Measurements from ENCODE around the gene DEDD.

DEDD gene

DNA sequence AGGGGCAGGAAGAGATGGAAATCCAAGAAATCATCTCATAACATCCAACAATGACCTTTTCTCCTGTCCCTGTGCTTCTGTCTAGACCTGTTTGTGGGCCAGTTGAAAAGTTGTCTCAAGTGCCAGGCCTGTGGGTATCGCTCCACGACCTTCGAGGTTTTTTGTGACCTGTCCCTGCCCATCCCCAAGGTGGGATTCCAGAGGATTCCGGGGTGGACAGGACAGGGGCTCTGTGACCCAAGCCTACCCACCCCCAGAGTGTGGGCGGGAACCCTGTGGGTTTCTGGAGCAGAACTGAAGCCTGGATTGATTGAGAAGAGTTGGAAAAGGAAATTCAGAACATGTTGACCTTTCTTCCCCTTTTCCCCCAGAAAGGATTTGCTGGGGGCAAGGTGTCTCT is 31.3 kb upstream of the DEDD start:
- H3K27ac ChIP-seq (ENCODE audit: poor library complexity, severe bottlenecking): no peak overlapping the region
- H3K9me3 ChIP-seq (ENCODE audit: severe bottlenecking): no peaks in the 10 kb centered on the region
- no peak for ATAC-seq (ENCODE audit: low read depth)
- H3K27me3 ChIP-seq (ENCODE audit: insufficient read depth, poor library complexity, severe bottlenecking): no peaks in the 10 kb centered on the region
- H3K4me3 ChIP-seq (ENCODE audit: severe bottlenecking): no peak overlapping the region
- DNase-seq (ENCODE audit: low spot score): no peak
- H3K4me1 ChIP-seq (ENCODE audit: insufficient read depth, poor library complexity, severe bottlenecking): no peaks in the 10 kb centered on the region
- H3K36me3 ChIP-seq (ENCODE audit: low read depth): peaks cover 20% of the 10 kb centered on the region
- TF ChIP-seq, protein P1, sequence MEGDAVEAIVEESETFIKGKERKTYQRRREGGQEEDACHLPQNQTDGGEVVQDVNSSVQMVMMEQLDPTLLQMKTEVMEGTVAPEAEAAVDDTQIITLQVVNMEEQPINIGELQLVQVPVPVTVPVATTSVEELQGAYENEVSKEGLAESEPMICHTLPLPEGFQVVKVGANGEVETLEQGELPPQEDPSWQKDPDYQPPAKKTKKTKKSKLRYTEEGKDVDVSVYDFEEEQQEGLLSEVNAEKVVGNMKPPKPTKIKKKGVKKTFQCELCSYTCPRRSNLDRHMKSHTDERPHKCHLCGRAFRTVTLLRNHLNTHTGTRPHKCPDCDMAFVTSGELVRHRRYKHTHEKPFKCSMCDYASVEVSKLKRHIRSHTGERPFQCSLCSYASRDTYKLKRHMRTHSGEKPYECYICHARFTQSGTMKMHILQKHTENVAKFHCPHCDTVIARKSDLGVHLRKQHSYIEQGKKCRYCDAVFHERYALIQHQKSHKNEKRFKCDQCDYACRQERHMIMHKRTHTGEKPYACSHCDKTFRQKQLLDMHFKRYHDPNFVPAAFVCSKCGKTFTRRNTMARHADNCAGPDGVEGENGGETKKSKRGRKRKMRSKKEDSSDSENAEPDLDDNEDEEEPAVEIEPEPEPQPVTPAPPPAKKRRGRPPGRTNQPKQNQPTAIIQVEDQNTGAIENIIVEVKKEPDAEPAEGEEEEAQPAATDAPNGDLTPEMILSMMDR (IDR thresholded peaks at IDR 0.05; ENCODE audit: poor library complexity, severe bottlenecking): no peak

DNA sequence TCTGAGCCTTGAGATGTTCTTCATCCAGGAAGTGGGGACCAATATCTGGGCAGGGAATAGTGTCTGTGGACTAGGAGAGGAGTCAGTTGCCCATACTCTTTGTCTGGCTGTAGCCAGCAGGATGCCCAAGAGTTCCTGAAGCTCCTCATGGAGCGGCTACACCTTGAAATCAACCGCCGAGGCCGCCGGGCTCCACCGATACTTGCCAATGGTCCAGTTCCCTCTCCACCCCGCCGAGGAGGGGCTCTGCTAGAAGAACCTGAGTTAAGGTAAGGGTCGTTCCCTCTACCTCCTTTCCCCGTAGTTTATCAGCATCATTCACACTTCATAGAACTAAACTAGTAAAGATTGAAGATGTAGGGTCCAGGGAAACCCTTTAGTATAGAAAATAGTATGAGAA is 30.3 kb upstream of the DEDD start:
- H3K4me1 ChIP-seq (ENCODE audit: insufficient read depth, poor library complexity, severe bottlenecking): no peaks in the 10 kb centered on the region
- H3K27ac ChIP-seq (ENCODE audit: poor library complexity, severe bottlenecking): no peak overlapping the region
- TF ChIP-seq, protein P1 (IDR thresholded peaks at IDR 0.05; ENCODE audit: poor library complexity, severe bottlenecking): no peak
- H3K27me3 ChIP-seq (ENCODE audit: insufficient read depth, poor library complexity, severe bottlenecking): no peaks in the 10 kb centered on the region
- H3K36me3 ChIP-seq (ENCODE audit: low read depth): peaks cover 20% of the 10 kb centered on the region
- no peaks in the 10 kb centered on the region for H3K9me3 ChIP-seq (ENCODE audit: severe bottlenecking)
- H3K4me3 ChIP-seq (ENCODE audit: severe bottlenecking): no peak overlapping the region
- DNase-seq (ENCODE audit: low spot score) (no peak), ATAC-seq (ENCODE audit: low read depth) (no peak)

DNA sequence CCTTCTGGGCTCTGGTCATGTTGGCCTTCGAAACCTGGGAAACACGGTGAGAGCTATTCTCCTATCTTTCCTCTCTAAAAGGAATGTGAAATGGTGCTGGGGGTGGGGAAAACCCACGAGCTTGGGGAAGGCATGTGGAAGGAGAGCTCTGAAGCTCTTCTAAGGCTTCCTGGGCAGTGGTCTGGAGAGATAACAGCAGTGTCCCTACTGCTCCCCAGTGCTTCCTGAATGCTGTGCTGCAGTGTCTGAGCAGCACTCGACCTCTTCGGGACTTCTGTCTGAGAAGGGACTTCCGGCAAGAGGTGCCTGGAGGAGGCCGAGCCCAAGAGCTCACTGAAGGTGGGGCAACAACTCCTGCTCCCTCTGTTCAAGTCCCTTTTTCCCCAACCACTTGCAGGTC is 29.6 kb upstream of the DEDD start:
- H3K36me3 ChIP-seq (ENCODE audit: low read depth): peaks cover 20% of the 10 kb centered on the region
- H3K27me3 ChIP-seq (ENCODE audit: insufficient read depth, poor library complexity, severe bottlenecking): no peaks in the 10 kb centered on the region
- DNase-seq (ENCODE audit: low spot score) (no peak), ATAC-seq (ENCODE audit: low read depth) (no peak)
- no peaks in the 10 kb centered on the region for H3K4me1 ChIP-seq (ENCODE audit: insufficient read depth, poor library complexity, severe bottlenecking)
- H3K27ac ChIP-seq (ENCODE audit: poor library complexity, severe bottlenecking): no peak overlapping the region
- no peak overlapping the region for H3K4me3 ChIP-seq (ENCODE audit: severe bottlenecking)
- TF ChIP-seq, protein P1 (IDR thresholded peaks at IDR 0.05; ENCODE audit: poor library complexity, severe bottlenecking): no peak
- no peaks in the 10 kb centered on the region for H3K9me3 ChIP-seq (ENCODE audit: severe bottlenecking)

DNA sequence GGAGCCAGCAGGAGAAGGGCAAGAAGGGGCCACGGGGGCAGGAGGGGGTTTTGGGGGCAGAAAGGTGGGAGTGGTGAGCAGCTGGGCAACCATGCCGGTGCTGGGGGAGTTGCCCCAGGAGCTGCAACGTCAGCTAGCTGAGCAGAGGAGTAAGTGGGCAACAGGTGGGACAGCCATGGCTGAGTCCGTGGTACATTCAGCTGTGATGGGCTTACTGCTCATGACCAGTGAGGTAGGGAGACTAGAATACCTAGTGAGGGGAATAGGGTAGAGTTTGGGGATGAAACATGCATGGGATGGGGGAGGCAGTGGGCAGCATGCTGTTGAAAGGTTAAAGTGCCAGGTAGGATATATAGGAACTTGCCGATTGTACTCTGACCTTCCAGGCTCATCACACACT is 29.2 kb upstream of the DEDD start:
- TF ChIP-seq, protein P1 (IDR thresholded peaks at IDR 0.05; ENCODE audit: poor library complexity, severe bottlenecking): no peak
- DNase-seq (ENCODE audit: low spot score) (no peak), ATAC-seq (ENCODE audit: low read depth) (no peak)
- no peak overlapping the region for H3K27ac ChIP-seq (ENCODE audit: poor library complexity, severe bottlenecking)
- no peaks in the 10 kb centered on the region for H3K27me3 ChIP-seq (ENCODE audit: insufficient read depth, poor library complexity, severe bottlenecking)
- H3K4me3 ChIP-seq (ENCODE audit: severe bottlenecking): no peak overlapping the region
- H3K36me3 ChIP-seq (ENCODE audit: low read depth): peaks cover 20% of the 10 kb centered on the region
- H3K9me3 ChIP-seq (ENCODE audit: severe bottlenecking): no peaks in the 10 kb centered on the region
- H3K4me1 ChIP-seq (ENCODE audit: insufficient read depth, poor library complexity, severe bottlenecking): no peaks in the 10 kb centered on the region

DNA sequence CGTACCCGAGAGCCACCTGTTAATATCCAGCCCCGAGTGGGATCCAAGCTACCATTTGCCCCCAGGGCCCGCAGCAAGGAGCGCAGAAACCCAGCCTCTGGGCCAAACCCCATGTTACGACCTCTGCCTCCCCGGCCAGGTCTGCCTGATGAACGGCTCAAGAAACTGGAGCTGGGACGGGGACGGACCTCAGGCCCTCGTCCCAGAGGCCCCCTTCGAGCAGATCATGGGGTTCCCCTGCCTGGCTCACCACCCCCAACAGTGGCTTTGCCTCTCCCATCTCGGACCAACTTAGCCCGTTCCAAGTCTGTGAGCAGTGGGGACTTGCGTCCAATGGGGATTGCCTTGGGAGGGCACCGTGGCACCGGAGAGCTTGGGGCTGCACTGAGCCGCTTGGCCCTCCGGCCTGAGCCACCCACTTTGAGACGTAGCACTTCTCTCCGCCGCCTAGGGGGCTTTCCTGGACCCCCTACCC is 28.2 kb upstream of the DEDD start:
- Histone ChIP-seq H3K4me3 (ENCODE audit: severe bottlenecking) (no peak overlapping the region), H3K27ac (ENCODE audit: poor library complexity, severe bottlenecking) (no peak overlapping the region), H3K36me3 (ENCODE audit: low read depth) (peaks cover 20% of the 10 kb centered on the region), H3K9me3 (ENCODE audit: severe bottlenecking) (no peaks in the 10 kb centered on the region), H3K27me3 (ENCODE audit: insufficient read depth, poor library complexity, severe bottlenecking) (no peaks in the 10 kb centered on the region), H3K4me1 (ENCODE audit: insufficient read depth, poor library complexity, severe bottlenecking) (no peaks in the 10 kb centered on the region)
- no peak for ATAC-seq (ENCODE audit: low read depth)
- DNase-seq (ENCODE audit: low spot score): no peak
- TF ChIP-seq, protein P1 (IDR thresholded peaks at IDR 0.05; ENCODE audit: poor library complexity, severe bottlenecking): no peak

All from RWPE2 (cell line).